SK-N-SH treated with all-trans-retinoic acid at 6 μM for 48 hours (cell line): ENCODE results near the gene LAMA2.

Source experiments
- ATAC-seq: fragments of 200-7000 bp; cut with Tn5 transposase; 3 replicates; pipeline ENCODE4 v1.9.1; 2020; ENCODE audit warnings: mild to moderate bottlenecking, moderate library complexity
- ARNTL ChIP-seq: fragments of 450-650 bp; formaldehyde crosslinking; IDR thresholded peaks from 2 replicates; pipeline ENCODE4 v1.5.0; 2020; ENCODE audit warnings: low read depth, mild to moderate bottlenecking, moderate library complexity, borderline replicate concordance
- BACH2 ChIP-seq: fragments of 250-450 bp; sonication (Bioruptor Pico); IDR thresholded peaks from 2 replicates; pipeline ENCODE4 v1.9.0; 2021; ENCODE audit warnings: mild to moderate bottlenecking, borderline replicate concordance
- CSDC2 ChIP-seq: fragments of 250-450 bp; sonication (Bioruptor Pico); IDR thresholded peaks from 2 replicates; pipeline ENCODE4 v1.5.0; 2020; ENCODE audit warnings: mild to moderate bottlenecking, moderate library complexity
- ESRRG ChIP-seq: fragments of 250-450 bp; sonication (Bioruptor Pico); IDR thresholded peaks from 2 replicates; pipeline ENCODE4 v1.6.1; 2021; ENCODE audit warnings: mild to moderate bottlenecking
- GLIS3 ChIP-seq: fragments of 250-450 bp; sonication (Bioruptor Pico); IDR thresholded peaks from 2 replicates; pipeline ENCODE4 v1.5.0; 2020; ENCODE audit warnings: mild to moderate bottlenecking, moderate library complexity
- ISL1 ChIP-seq: fragments of 250-450 bp; sonication (Bioruptor Pico); IDR thresholded peaks from 2 replicates; pipeline ENCODE4 v2.1.2; 2022; ENCODE audit warnings: mild to moderate bottlenecking, moderate library complexity
- OSR1 ChIP-seq: fragments of 250-450 bp; sonication (Bioruptor Pico); IDR thresholded peaks from 2 replicates; pipeline ENCODE4 v1.8.0; 2022; ENCODE audit warnings: moderate library complexity, mild to moderate bottlenecking, inconsistent platforms
- POU6F1 ChIP-seq: fragments of 250-450 bp; sonication (Bioruptor Pico); IDR thresholded peaks from 2 replicates; pipeline ENCODE4 v1.8.0; 2021; ENCODE audit warnings: low read depth, mild to moderate bottlenecking, moderate library complexity, borderline replicate concordance
- PPARA ChIP-seq: fragments of 250-450 bp; sonication (Bioruptor Pico); IDR thresholded peaks from 2 replicates; pipeline ENCODE4 v1.5.0; 2020; ENCODE audit warnings: mild to moderate bottlenecking, borderline replicate concordance
- RARB ChIP-seq: fragments of 250-450 bp; sonication (Bioruptor Pico); IDR thresholded peaks from 2 replicates; pipeline ENCODE4 v1.8.0; 2021; ENCODE audit warnings: mild to moderate bottlenecking, moderate library complexity
- SNAI2 ChIP-seq: fragments of 250-450 bp; sonication (Bioruptor Pico); IDR thresholded peaks from 2 replicates; pipeline ENCODE4 v1.5.0; 2020; ENCODE audit warnings: mild to moderate bottlenecking, moderate library complexity
- TCF4 ChIP-seq: fragments of 250-450 bp; sonication (Bioruptor Pico); IDR thresholded peaks from 2 replicates; pipeline ENCODE4 v1.8.0; 2021; ENCODE audit warnings: mild to moderate bottlenecking, moderate library complexity, borderline replicate concordance
- TOX ChIP-seq: fragments of 250-450 bp; sonication (Bioruptor Pico); IDR thresholded peaks from 2 replicates; pipeline ENCODE4 v1.8.0; 2021; ENCODE audit warnings: mild to moderate bottlenecking, moderate library complexity, borderline replicate concordance
- TSHZ2 ChIP-seq: fragments of 250-450 bp; sonication (Bioruptor Pico); IDR thresholded peaks from 2 replicates; pipeline ENCODE4 v1.5.0; 2020; ENCODE audit warnings: mild to moderate bottlenecking, moderate library complexity
- ZC3H10 ChIP-seq: fragments of 250-450 bp; sonication (Bioruptor Pico); IDR thresholded peaks from 2 replicates; pipeline ENCODE4 v1.5.1; 2021; ENCODE audit warnings: mild to moderate bottlenecking, moderate library complexity
- ZFP3 ChIP-seq: fragments of 250-450 bp; sonication (Bioruptor Pico); IDR thresholded peaks from 2 replicates; pipeline ENCODE4 v1.5.0; 2020; ENCODE audit warnings: mild to moderate bottlenecking, moderate library complexity
- ZFP30 ChIP-seq: fragments of 450-650 bp; formaldehyde crosslinking; IDR thresholded peaks from 2 replicates; pipeline ENCODE4 v1.5.0; 2022; ENCODE audit warnings: mild to moderate bottlenecking, moderate library complexity
- ZNF565 ChIP-seq: fragments of 450-650 bp; formaldehyde crosslinking; conservative IDR thresholded peaks from 2 replicates; pipeline ENCODE4 v1.5.0; 2020; ENCODE audit warnings: low read depth, mild to moderate bottlenecking, moderate library complexity
- ZNF70 ChIP-seq: fragments of 450-650 bp; formaldehyde crosslinking; IDR thresholded peaks from 2 replicates; pipeline ENCODE4 v1.5.0; 2020; ENCODE audit warnings: mild to moderate bottlenecking, moderate library complexity
- ZNF8 ChIP-seq: fragments of 450-650 bp; formaldehyde crosslinking; IDR thresholded peaks from 2 replicates; pipeline ENCODE4 v1.5.0; 2020; ENCODE audit warnings: mild to moderate bottlenecking, moderate library complexity
- TF ChIP-seq, protein P1 (sequence below): fragments of 250-450 bp; sonication (Bioruptor Pico); IDR thresholded peaks from 2 replicates; pipeline ENCODE4 v1.5.1; 2020; ENCODE audit warnings: low read depth, mild to moderate bottlenecking, moderate library complexity
- TF ChIP-seq, protein P2 (sequence below): fragments of 250-450 bp; sonication (Bioruptor Pico); IDR thresholded peaks from 2 replicates; pipeline ENCODE4 v1.8.0; 2020; ENCODE audit warnings: mild to moderate bottlenecking, moderate library complexity, borderline replicate concordance

LAMA2 gene

DNA sequence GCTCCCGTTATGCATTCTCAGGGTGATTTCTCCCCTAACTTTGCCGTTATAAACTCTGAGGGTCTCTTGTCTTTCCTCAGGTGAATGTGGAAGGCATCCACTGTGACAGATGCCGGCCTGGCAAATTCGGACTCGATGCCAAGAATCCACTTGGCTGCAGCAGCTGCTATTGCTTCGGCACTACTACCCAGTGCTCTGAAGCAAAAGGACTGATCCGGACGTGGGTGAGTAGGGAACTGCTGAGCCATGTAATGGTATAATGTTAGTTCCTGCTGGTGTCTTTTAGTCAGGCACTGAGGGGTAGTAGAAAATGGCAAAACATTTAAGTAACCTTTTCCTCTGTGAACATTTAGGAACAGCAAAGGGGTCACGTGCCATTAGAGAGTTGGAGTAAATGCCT lies 431.6 kb downstream of the LAMA2 start:
- TF ChIP-seq ZC3H10 (CRISPR knock-in tag) (no peak), TCF4 (CRISPR knock-in tag) (no peak), RARB (CRISPR knock-in tag) (no peak), ZNF70 (CRISPR knock-in tag) (no peak), CSDC2 (CRISPR knock-in tag) (no peak), ISL1 (CRISPR knock-in tag) (no peak), ESRRG (CRISPR knock-in tag) (no peak), PPARA (CRISPR knock-in tag) (no peak), BACH2 (CRISPR knock-in tag) (no peak), ZNF565 (no peak), ZNF8 (CRISPR knock-in tag) (no peak), POU6F1 (CRISPR knock-in tag) (no peak), GLIS3 (CRISPR knock-in tag) (no peak)
- no peak for ATAC-seq

DNA sequence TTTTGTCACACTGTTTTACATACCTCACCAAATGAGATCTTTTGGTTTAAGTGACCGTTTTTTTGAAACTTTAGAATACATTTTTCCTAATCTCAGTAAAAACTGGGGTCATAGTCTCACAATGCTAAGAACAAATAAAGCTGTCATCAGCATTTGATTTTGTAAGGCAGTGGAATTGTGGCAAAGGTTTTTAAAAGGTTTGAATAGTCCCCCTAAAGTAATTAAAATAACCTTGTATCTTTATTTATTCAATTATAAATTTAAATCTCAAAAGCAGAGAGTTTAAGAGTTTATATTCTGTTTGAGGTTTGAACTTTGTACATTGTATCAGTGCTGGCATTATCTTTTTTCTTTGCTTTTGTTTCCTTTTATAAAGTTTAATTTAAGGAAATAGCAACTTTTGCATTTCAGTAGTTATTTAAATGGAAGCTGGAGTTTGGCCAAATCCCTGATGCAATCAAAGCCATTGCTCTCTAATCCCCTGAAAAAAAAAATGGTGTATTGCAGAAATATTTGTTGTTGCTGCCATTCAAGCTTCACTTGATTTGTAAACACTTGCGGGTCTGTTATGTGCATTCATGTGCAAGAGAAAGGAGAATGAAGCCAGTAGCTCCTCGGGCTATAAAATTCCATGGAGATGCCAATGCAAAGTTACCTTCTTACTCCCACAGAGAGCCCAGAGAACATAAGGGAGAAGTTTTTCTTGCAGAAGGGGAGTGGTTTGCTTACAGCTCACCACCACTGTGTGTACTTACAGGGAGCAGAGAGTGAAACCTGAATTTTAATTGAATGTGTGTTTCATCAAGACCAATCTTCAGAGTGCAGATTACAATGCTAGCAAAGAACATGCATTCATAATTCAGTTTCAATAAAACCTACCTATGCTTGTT lies 435.2 kb downstream of the LAMA2 start:
- TF ChIP-seq, protein P1, sequence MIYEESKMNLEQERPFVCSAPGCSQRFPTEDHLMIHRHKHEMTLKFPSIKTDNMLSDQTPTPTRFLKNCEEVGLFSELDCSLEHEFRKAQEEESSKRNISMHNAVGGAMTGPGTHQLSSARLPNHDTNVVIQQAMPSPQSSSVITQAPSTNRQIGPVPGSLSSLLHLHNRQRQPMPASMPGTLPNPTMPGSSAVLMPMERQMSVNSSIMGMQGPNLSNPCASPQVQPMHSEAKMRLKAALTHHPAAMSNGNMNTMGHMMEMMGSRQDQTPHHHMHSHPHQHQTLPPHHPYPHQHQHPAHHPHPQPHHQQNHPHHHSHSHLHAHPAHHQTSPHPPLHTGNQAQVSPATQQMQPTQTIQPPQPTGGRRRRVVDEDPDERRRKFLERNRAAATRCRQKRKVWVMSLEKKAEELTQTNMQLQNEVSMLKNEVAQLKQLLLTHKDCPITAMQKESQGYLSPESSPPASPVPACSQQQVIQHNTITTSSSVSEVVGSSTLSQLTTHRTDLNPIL (CRISPR knock-in tag): no peak
- TF ChIP-seq ARNTL (CRISPR knock-in tag) (no peak), GLIS3 (CRISPR knock-in tag) (no peak), ZFP30 (CRISPR knock-in tag) (no peak), ISL1 (CRISPR knock-in tag) (no peak), TCF4 (CRISPR knock-in tag) (no peak), ZNF70 (CRISPR knock-in tag) (no peak), ESRRG (CRISPR knock-in tag) (no peak), BACH2 (CRISPR knock-in tag) (no peak), ZNF565 (no peak)
- TF ChIP-seq, all 23 proteins: peak for 0
- peak; percentile 33; the same call in 1 of the 3 replicates for ATAC-seq

DNA sequence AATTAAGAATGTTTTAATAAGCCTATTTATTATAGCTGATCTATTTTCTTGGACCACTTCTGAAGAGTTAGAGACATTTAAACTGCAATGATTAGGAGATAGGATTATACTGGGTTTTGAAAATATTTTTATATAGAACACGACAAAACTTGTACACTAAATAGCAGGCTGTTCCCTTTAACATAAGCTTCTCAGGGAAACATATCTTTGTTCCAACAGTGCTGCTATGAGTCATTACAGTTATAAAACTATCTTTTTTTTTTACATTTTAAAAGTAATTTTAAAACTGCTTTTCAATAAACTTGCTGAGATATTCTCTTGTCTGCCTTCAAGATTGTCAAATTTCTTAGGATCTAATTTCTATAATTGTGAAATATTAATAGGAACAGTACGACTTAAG lies 438.0 kb downstream of the LAMA2 start:
- ATAC-seq: no peak
- no peak for TF ChIP-seq PPARA (CRISPR knock-in tag)
- no peak for TF ChIP-seq ISL1 (CRISPR knock-in tag)
- no peak for TF ChIP-seq POU6F1 (CRISPR knock-in tag)
- no peak for TF ChIP-seq ZNF70 (CRISPR knock-in tag)
- TF ChIP-seq GLIS3 (CRISPR knock-in tag): no peak
- no peak for TF ChIP-seq ARNTL (CRISPR knock-in tag)
- no peak for TF ChIP-seq ZFP30 (CRISPR knock-in tag)
- TF ChIP-seq, protein P2, sequence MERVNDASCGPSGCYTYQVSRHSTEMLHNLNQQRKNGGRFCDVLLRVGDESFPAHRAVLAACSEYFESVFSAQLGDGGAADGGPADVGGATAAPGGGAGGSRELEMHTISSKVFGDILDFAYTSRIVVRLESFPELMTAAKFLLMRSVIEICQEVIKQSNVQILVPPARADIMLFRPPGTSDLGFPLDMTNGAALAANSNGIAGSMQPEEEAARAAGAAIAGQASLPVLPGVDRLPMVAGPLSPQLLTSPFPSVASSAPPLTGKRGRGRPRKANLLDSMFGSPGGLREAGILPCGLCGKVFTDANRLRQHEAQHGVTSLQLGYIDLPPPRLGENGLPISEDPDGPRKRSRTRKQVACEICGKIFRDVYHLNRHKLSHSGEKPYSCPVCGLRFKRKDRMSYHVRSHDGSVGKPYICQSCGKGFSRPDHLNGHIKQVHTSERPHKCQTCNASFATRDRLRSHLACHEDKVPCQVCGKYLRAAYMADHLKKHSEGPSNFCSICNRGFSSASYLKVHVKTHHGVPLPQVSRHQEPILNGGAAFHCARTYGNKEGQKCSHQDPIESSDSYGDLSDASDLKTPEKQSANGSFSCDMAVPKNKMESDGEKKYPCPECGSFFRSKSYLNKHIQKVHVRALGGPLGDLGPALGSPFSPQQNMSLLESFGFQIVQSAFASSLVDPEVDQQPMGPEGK (CRISPR knock-in tag): no peak
- TF ChIP-seq, protein P1 (CRISPR knock-in tag): no peak
- TF ChIP-seq SNAI2: no peak
- TF ChIP-seq TSHZ2: no peak
- no peak for TF ChIP-seq ZC3H10 (CRISPR knock-in tag)
- TF ChIP-seq TCF4 (CRISPR knock-in tag): no peak
- no peak for TF ChIP-seq ZFP3 (CRISPR knock-in tag)
- no peak for TF ChIP-seq TOX (CRISPR knock-in tag)
- TF ChIP-seq ESRRG (CRISPR knock-in tag): no peak
- TF ChIP-seq ZNF8 (CRISPR knock-in tag): no peak
- TF ChIP-seq ZNF565: no peak
- TF ChIP-seq OSR1: no peak
- no peak for TF ChIP-seq CSDC2 (CRISPR knock-in tag)
